Measurements from ENCODE around the gene TTBK1. TPM values are rescaled to one million over a fixed set of nuclear protein-coding genes. Genes with fewer than 3 reads are reported as not detected.

Gene TTBK1
- total RNA-seq, 1 experiment from 2014 or later = not detected

DNA sequence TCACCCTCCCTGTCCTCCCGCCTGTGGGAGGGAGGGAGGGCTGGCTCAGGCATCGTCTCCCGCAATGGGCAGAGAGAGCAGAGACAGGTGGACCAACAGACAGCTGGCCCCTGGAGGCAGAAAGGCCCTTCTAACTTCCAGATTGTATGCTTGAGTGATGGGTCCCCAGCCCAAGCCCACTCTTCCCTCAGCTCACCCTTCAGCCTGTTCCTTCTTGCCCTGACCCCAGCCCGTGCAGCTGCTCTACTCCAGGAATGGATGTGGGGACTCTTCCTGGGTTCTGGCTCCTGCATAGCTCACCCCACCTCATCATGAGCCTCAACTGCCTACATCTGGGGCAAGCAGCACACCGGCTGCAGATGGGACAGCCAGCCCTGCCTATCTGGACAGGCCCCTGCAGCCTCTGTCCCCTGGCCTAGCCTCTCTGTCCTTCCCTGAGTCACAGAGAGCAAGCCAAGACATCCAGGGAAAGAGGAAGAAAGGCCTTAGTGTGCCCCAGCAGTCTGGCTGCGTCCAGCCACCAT lies 43.2 kb downstream of the TTBK1 start:
- ChIA-PET POLR2A (ENCODE audit: low non-redundant PET) (no interaction called here), CTCF (interaction anchor here (0.6 kb wide), 1 partner anchor 356 kb away, joined by 4 read pairs; no protein-coding TSS in a partner anchor)
- Histone ChIP-seq H3K4me3 (ENCODE audit: low read depth, low read length, poor library complexity, severe bottlenecking) (no peak overlapping the region), H3K4me1 (ENCODE audit: insufficient read depth, low read length, poor library complexity, severe bottlenecking) (no peaks in the 10 kb centered on the region), H3K9me3 (ENCODE audit: low read depth, low read length, poor library complexity, severe bottlenecking) (no peaks in the 10 kb centered on the region), H3K27ac (ENCODE audit: low read depth, low read length, poor library complexity, severe bottlenecking) (no peak overlapping the region), H3K27me3 (replicated peaks; ENCODE audit: insufficient read depth, low read depth, low read length, poor library complexity) (peaks cover 10% of the 10 kb centered on the region), H3K36me3 (ENCODE audit: insufficient read depth, low read length, poor library complexity, severe bottlenecking) (no peaks in the 10 kb centered on the region)
- intact Hi-C loops (cut with micrococcal nuclease; ENCODE audit: unreplicated experiment) = no loop called here
- DNase-seq (ENCODE audit: low spot score) = no peak
- TF ChIP-seq, protein P1, sequence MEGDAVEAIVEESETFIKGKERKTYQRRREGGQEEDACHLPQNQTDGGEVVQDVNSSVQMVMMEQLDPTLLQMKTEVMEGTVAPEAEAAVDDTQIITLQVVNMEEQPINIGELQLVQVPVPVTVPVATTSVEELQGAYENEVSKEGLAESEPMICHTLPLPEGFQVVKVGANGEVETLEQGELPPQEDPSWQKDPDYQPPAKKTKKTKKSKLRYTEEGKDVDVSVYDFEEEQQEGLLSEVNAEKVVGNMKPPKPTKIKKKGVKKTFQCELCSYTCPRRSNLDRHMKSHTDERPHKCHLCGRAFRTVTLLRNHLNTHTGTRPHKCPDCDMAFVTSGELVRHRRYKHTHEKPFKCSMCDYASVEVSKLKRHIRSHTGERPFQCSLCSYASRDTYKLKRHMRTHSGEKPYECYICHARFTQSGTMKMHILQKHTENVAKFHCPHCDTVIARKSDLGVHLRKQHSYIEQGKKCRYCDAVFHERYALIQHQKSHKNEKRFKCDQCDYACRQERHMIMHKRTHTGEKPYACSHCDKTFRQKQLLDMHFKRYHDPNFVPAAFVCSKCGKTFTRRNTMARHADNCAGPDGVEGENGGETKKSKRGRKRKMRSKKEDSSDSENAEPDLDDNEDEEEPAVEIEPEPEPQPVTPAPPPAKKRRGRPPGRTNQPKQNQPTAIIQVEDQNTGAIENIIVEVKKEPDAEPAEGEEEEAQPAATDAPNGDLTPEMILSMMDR (conservative IDR thresholded peaks at IDR 0.05; ENCODE audit: low read depth, low read length) = no peak
- no peak for TF ChIP-seq EZH2 (IDR thresholded peaks at IDR 0.05; ENCODE audit: borderline replicate concordance, low read depth, low read length, poor library complexity, severe bottlenecking)
- BruUV-seq (replicated peaks) = no TSS peak

DNA sequence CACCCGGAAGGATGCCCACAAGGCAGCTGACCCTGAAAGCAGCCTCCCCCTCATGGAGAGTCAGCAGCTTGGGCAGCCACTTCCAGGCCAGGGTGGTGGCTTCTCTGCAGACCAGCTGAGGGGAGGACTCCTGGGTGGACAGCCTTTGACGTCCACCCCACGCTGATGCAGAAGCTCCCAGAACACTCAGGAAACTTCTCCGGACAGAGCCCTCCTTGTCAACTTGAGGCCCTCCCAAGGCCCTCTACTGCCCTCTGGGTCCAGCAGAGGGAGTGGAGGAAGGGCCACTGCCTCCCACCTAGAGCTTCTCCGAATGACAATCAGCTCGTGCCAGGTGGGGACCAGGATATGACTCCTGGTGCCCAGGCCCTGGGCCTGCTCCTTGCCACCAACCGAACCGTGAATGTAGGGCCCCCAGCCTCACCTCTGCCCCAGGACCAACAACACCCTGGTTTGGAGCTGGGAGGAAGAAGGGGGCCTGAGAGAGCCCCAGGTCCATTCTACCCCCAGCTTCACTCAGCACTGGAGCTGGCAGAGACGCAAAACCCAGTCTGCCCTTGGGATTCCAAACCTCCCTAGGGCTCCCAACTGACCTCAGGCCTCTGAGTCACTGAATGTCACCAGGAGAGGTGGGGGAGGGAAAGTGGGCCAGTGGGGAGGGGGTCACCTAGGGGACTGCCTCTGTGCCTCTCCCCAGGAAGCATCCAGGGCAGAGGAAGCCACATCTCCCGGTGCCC lies 43.9 kb downstream of the TTBK1 start:
- no peak overlapping the region for H3K4me3 ChIP-seq (ENCODE audit: low read depth, low read length, poor library complexity, severe bottlenecking)
- POLR2A ChIA-PET (ENCODE audit: low non-redundant PET) = no interaction called here
- H3K4me1 ChIP-seq (ENCODE audit: insufficient read depth, low read length, poor library complexity, severe bottlenecking) = no peaks in the 10 kb centered on the region
- no peak for DNase-seq (ENCODE audit: low spot score)
- intact Hi-C loops (cut with micrococcal nuclease; ENCODE audit: unreplicated experiment) = no loop called here
- no peaks in the 10 kb centered on the region for H3K36me3 ChIP-seq (ENCODE audit: insufficient read depth, low read length, poor library complexity, severe bottlenecking)
- H3K27me3 ChIP-seq (replicated peaks; ENCODE audit: insufficient read depth, low read depth, low read length, poor library complexity) = peaks cover 10% of the 10 kb centered on the region
- H3K27ac ChIP-seq (ENCODE audit: low read depth, low read length, poor library complexity, severe bottlenecking) = no peak overlapping the region
- TF ChIP-seq, protein P1 (conservative IDR thresholded peaks at IDR 0.05; ENCODE audit: low read depth, low read length) = no peak
- no peak for TF ChIP-seq EZH2 (IDR thresholded peaks at IDR 0.05; ENCODE audit: borderline replicate concordance, low read depth, low read length, poor library complexity, severe bottlenecking)
- no TSS peak for BruUV-seq (replicated peaks)
- CTCF ChIA-PET = interaction anchor here (0.6 kb wide), 1 partner anchor 357 kb away, joined by 4 read pairs; no protein-coding TSS in a partner anchor
- H3K9me3 ChIP-seq (ENCODE audit: low read depth, low read length, poor library complexity, severe bottlenecking) = no peaks in the 10 kb centered on the region

DNA sequence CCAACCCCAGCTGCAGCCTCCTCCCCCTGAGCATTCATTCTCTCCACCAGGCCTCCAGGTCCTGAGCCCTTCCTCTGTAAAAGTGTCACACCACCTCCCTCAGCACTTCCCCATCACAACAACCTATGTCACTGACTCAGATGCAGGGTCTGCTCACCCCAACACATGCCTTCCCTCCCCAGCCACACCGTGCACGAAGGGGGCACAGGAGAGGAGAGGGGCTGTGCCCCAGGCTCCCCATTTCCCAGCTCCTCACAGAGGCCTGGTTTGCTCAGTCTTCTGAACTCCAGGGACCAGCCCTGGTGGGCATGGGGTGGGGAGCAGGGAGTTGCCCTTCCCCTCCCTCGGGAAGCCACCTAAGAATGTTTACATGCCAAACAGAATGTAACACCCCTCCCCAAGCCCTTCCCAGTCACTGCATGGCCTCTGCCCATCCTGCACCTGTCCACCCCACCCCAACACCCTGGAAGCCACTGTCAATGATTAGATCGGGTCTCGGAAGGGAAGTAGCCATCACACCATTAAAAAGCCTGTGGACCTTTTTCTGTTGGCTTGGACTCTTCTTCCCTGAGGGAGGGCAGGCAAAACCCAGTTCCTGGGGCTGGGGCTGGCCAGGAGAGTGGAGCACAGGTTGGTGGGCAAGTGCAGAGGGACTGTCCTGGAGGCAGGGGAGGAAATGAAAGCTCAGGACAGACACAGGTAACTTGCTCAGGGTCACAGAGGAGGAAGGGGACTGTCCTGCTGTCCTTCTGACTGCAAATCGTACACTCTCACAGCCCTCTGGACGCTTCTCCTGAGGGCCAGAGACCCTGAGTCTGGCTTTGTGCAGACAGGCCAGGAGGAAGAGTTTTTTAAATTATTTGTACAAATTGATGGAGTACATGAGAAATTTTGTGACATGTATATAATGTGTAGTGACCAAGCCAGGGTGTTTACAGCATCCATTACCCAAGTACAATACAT lies 44.7 kb downstream of the TTBK1 start:
- H3K27ac ChIP-seq (ENCODE audit: low read depth, low read length, poor library complexity, severe bottlenecking) = no peak overlapping the region
- DNase-seq (ENCODE audit: low spot score) = no peak
- H3K9me3 ChIP-seq (ENCODE audit: low read depth, low read length, poor library complexity, severe bottlenecking) = no peaks in the 10 kb centered on the region
- H3K4me3 ChIP-seq (ENCODE audit: low read depth, low read length, poor library complexity, severe bottlenecking) = no peak overlapping the region
- no TSS peak for BruUV-seq (replicated peaks)
- intact Hi-C loops (cut with micrococcal nuclease; ENCODE audit: unreplicated experiment) = no loop called here
- TF ChIP-seq, protein P1 (conservative IDR thresholded peaks at IDR 0.05; ENCODE audit: low read depth, low read length) = no peak
- TF ChIP-seq EZH2 (IDR thresholded peaks at IDR 0.05; ENCODE audit: borderline replicate concordance, low read depth, low read length, poor library complexity, severe bottlenecking) = no peak
- no peaks in the 10 kb centered on the region for H3K4me1 ChIP-seq (ENCODE audit: insufficient read depth, low read length, poor library complexity, severe bottlenecking)
- no peaks in the 10 kb centered on the region for H3K36me3 ChIP-seq (ENCODE audit: insufficient read depth, low read length, poor library complexity, severe bottlenecking)
- H3K27me3 ChIP-seq (replicated peaks; ENCODE audit: insufficient read depth, low read depth, low read length, poor library complexity) = peaks cover 10% of the 10 kb centered on the region
- ChIA-PET CTCF (no interaction called here), POLR2A (ENCODE audit: low non-redundant PET) (no interaction called here)

Data from A673 (cell line).